SU-DHL-6 (cell line): ENCODE data around the gene CYP26B1.

ENCODE experiments used
- CTCF ChIP-seq: fragments of 200-600 bp; sonication (generic); IDR thresholded peaks from one replicate; pipeline ENCODE4 v1.5.1; 2017; ENCODE audit warnings: antibody characterized with exemption, mild to moderate bottlenecking, low read length, moderate library complexity; ENCODE audit not compliant: insufficient read depth, poor library complexity, severe bottlenecking
- EZH2phosphoT487 ChIP-seq: fragments of 200-600 bp; sonication (generic), shearing (Covaris generic); conservative IDR thresholded peaks from 2 replicates; pipeline ENCODE4 v1.6.1; 2018; ENCODE audit warnings: mild to moderate bottlenecking, antibody characterized with exemption, low read length, moderate library complexity, mixed read lengths

GRCh38 chr2:72135921-72136320, 11.7 kb downstream of the CYP26B1 start:
- no peak for TF ChIP-seq CTCF
- TF ChIP-seq EZH2phosphoT487: no peak
